Nephron (organoid): Measurements from ENCODE around the gene OR6B1.

ENCODE experiments used
- H3K27ac Mint-ChIP-seq, 3 experiments: 2 replicates each; pipeline ENCODE4 v1.8.0; 2020; ENCODE audit warnings: mixed read lengths in 3 of 3, mild to moderate bottlenecking in 2 of 3, moderate library complexity in 1 of 3
- H3K27me3 Mint-ChIP-seq: 2 replicates; pipeline ENCODE4 v1.8.0; 2021; ENCODE audit warnings: low read depth, mild to moderate bottlenecking, moderate library complexity, mixed read lengths
- H3K36me3 Mint-ChIP-seq: 2 replicates; pipeline ENCODE4 v1.8.0; 2020; ENCODE audit warnings: low read depth, mixed read lengths
- H3K4me1 Mint-ChIP-seq: 2 replicates; pipeline ENCODE4 v1.8.0; 2020; ENCODE audit warnings: mixed read lengths
- H3K4me3 Mint-ChIP-seq, 3 experiments: 2 replicates each; pipeline ENCODE4 v1.8.0; 2020; ENCODE audit warnings: mild to moderate bottlenecking in 3 of 3, mixed read lengths in 3 of 3, moderate library complexity in 2 of 3
- H3K9me3 Mint-ChIP-seq: 2 replicates; pipeline ENCODE4 v1.8.0; 2020; ENCODE audit warnings: mixed read lengths
- CTCF ChIP-seq, 3 experiments: fragments of 200-600 bp; sonication (generic); IDR thresholded peaks; one replicate each; pipeline ENCODE4 v1.5.0; 2021; ENCODE audit warnings: antibody characterized with exemption in 3 of 3; ENCODE audit not compliant: unreplicated experiment in 3 of 3

OR6B1 gene

GRCh38 chr7:143978585-143978984 is 21.5 kb upstream of the OR6B1 start:
- H3K27ac Mint-ChIP-seq = no peak overlapping the region
- H3K4me1 Mint-ChIP-seq = no peaks in the 10 kb centered on the region
- H3K36me3 Mint-ChIP-seq = no peaks in the 10 kb centered on the region
- H3K9me3 Mint-ChIP-seq = no peaks in the 10 kb centered on the region
- H3K4me3 Mint-ChIP-seq = no peak overlapping the region
- TF ChIP-seq CTCF (IDR thresholded peaks at IDR 0.05; ENCODE audit: unreplicated experiment in 3 of 3) = no peak
- peaks cover 4% of the 10 kb centered on the region for H3K27me3 Mint-ChIP-seq

- Mint-ChIP-seq H3K9me3 (no peaks in the 10 kb centered on the region), H3K36me3 (no peaks in the 10 kb centered on the region), H3K27ac (no peak overlapping the region), H3K27me3 (peaks cover 4% of the 10 kb centered on the region), H3K4me1 (no peaks in the 10 kb centered on the region), H3K4me3 (no peak overlapping the region)
- TF ChIP-seq CTCF (IDR thresholded peaks at IDR 0.05; ENCODE audit: unreplicated experiment in 3 of 3) = no peak
Measured at GRCh38 chr7:143979359-143979758, 20.8 kb upstream of the OR6B1 start.

- Mint-ChIP-seq H3K9me3 (no peaks in the 10 kb centered on the region), H3K27ac (no peak overlapping the region), H3K4me3 (no peak overlapping the region), H3K36me3 (no peaks in the 10 kb centered on the region), H3K27me3 (peaks cover 4% of the 10 kb centered on the region), H3K4me1 (no peaks in the 10 kb centered on the region)
- no peak for TF ChIP-seq CTCF (IDR thresholded peaks at IDR 0.05; ENCODE audit: unreplicated experiment in 3 of 3)
Measured at GRCh38 chr7:143979998-143980397, 20.1 kb upstream of the OR6B1 start.

DNA sequence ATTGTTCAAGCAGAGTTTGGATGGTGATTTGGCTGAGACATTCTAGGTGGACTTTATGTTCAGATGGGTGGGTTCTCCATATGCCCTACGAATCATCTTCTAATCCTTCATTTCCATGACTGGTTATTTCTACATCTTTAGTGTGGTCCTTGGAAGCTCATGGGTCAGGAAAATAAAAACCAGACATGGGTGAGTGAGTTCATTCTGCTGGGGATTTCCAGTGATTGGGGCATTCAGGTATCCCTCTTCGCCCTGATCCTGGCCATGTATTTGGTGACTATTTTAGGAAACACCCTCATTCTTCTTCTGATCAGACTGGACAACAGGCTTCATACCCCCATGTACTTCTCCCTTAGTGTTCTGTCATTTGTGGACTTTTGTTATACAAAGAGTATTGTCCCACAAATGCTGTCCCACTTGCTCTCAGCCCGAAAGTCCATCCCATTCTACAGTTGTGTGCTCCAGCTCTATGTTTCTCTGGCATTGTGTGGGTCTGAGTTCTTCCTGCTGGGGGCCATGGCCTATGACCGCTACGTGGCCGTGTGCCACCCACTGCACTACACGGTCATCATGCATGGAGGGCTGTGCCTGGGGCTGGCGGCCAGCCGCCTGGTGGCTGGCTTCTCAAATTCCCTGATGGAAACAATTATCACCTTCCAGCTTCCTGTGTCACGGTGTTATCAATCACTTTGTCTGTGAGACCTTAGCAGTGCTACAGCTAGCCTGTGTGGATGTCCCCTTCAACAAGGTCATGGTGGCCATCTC is 19.2 kb upstream of the OR6B1 start:
- Mint-ChIP-seq H3K27me3 (peaks cover 4% of the 10 kb centered on the region), H3K36me3 (no peaks in the 10 kb centered on the region), H3K4me3 (no peak overlapping the region), H3K27ac (no peak overlapping the region), H3K4me1 (no peaks in the 10 kb centered on the region), H3K9me3 (no peaks in the 10 kb centered on the region)
- TF ChIP-seq CTCF (IDR thresholded peaks at IDR 0.05; ENCODE audit: unreplicated experiment in 3 of 3) = no peak

GRCh38 chr7:143983960-143984359 is 16.2 kb upstream of the OR6B1 start:
- H3K9me3 Mint-ChIP-seq = no peaks in the 10 kb centered on the region
- H3K4me1 Mint-ChIP-seq = no peaks in the 10 kb centered on the region
- H3K36me3 Mint-ChIP-seq = no peaks in the 10 kb centered on the region
- H3K27me3 Mint-ChIP-seq = peaks cover 4% of the 10 kb centered on the region
- TF ChIP-seq CTCF (IDR thresholded peaks at IDR 0.05; ENCODE audit: unreplicated experiment in 3 of 3) = no peak
- H3K4me3 Mint-ChIP-seq = no peak overlapping the region
- no peak overlapping the region for H3K27ac Mint-ChIP-seq

GRCh38 chr7:143987513-143987912 is 12.6 kb upstream of the OR6B1 start:
- Mint-ChIP-seq H3K9me3 (peaks cover 3% of the 10 kb centered on the region), H3K27ac (no peak overlapping the region), H3K4me3 (no peak overlapping the region), H3K36me3 (no peaks in the 10 kb centered on the region), H3K27me3 (no peaks in the 10 kb centered on the region), H3K4me1 (no peaks in the 10 kb centered on the region)
- no peak for TF ChIP-seq CTCF (IDR thresholded peaks at IDR 0.05; ENCODE audit: unreplicated experiment in 3 of 3)
